NT2/D1 (cell line): ENCODE measurements around the gene SYNPR.

Experiments
- DNase-seq: peaks from one replicate; pipeline ENCODE4 v3.0.0-alpha.2; 2011; ENCODE audit warnings: low read depth, low spot score
- H3K27me3 ChIP-seq: 2 replicates; pipeline ENCODE4 v1.6.0; 2011; ENCODE audit warnings: mild to moderate bottlenecking; ENCODE audit not compliant: insufficient read length, insufficient read depth
- H3K36me3 ChIP-seq: 2 replicates; pipeline ENCODE4 v1.6.1; 2011; ENCODE audit warnings: mild to moderate bottlenecking, low read length, mixed read lengths; ENCODE audit not compliant: insufficient read depth, insufficient read length
- H3K4me1 ChIP-seq: 2 replicates; pipeline ENCODE4 v1.5.1; 2011; ENCODE audit not compliant: insufficient read depth, insufficient read length
- H3K4me3 ChIP-seq: 2 replicates; pipeline ENCODE4 v1.5.1; 2011; ENCODE audit warnings: low read depth; ENCODE audit not compliant: insufficient read length
- H3K9ac ChIP-seq: 2 replicates; pipeline ENCODE4 v1.6.0; 2011; ENCODE audit warnings: low read depth; ENCODE audit not compliant: insufficient read length
- H3K9me3 ChIP-seq: 2 replicates; pipeline ENCODE4 v1.5.1; 2011; ENCODE audit warnings: mild to moderate bottlenecking, low read length; ENCODE audit not compliant: insufficient read depth
- SUZ12 ChIP-seq: IDR thresholded peaks from 2 replicates; pipeline ENCODE4 v1.6.1; 2011; ENCODE audit not compliant: insufficient read length, insufficient read depth; ENCODE audit errors: extremely low read depth
- YY1 ChIP-seq: IDR thresholded peaks from 2 replicates; pipeline ENCODE4 v1.6.1; 2011; ENCODE audit not compliant: insufficient read length, insufficient read depth
- ZNF274 ChIP-seq: IDR thresholded peaks from 2 replicates; pipeline ENCODE4 v1.6.1; 2011; ENCODE audit warnings: mild to moderate bottlenecking, low read depth, low read length

Gene SYNPR

DNA sequence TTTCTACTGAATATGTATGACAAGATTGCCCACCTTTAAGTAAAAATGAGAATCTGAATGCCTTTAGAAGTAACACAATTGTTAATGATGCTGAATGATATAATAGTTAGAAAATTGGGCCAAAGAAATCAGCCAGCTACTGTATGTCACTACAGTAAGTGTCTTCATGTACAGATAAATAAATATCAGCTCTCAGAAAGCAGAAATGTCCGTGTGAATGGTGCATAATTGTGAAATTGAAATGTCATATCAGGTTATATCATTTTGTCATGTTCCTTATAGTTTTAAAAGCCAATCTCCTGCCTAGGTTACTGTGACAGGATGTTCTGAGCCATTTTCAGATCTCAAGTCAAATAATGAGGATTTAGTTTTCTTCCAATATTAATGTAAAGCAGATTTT lies 283.8 kb downstream of the SYNPR start:
- no peak for TF ChIP-seq ZNF274
- no peak for TF ChIP-seq YY1
- Histone ChIP-seq H3K27me3 (no peaks in the 10 kb centered on the region), H3K4me1 (no peaks in the 10 kb centered on the region), H3K36me3 (no peaks in the 10 kb centered on the region), H3K9ac (no peak overlapping the region), H3K4me3 (no peak overlapping the region), H3K9me3 (no peaks in the 10 kb centered on the region)
- no peak for DNase-seq

DNA sequence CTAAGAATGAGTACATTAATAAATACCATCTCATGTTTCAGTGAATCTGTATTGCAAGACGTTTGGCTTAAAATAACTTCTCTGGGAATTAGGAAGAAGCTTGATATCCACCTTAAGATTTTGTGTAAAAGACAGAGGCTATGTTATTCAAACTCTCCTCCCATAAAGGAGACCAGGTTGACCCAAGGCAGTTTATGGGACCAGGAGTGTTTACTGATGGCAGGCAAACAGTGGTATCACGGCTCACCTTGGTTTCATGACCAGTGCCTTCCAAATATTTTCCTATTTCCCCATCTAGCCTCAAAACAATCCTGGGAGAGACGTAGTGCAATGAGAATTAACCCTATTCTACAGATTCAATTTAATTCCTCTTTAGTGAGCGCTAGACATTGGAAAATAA lies 284.2 kb downstream of the SYNPR start:
- Histone ChIP-seq H3K4me3 (no peak overlapping the region), H3K4me1 (no peaks in the 10 kb centered on the region), H3K36me3 (no peaks in the 10 kb centered on the region), H3K9ac (no peak overlapping the region), H3K9me3 (no peaks in the 10 kb centered on the region), H3K27me3 (no peaks in the 10 kb centered on the region)
- TF ChIP-seq SUZ12 (no peak), YY1 (no peak), ZNF274 (no peak)
- no peak for DNase-seq

DNA sequence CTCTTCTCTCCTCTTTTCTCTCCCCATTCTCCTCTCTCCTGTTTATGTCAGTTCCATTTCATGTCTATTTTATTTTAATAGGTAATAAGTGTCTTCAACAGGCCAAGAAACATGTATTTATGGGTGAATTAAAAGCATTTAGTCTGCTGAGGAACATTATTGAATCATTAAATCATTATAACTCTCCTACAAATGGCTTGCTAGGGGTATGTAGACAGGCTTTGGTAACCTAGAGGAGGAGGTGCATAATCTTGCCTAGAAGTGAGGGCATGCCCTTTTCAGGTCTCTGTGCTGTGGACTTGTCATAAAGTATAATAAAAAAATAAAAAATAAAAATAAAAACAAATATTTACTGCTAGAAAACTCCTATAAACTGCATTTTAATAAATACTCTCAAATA lies 285.5 kb downstream of the SYNPR start:
- H3K36me3 ChIP-seq: no peaks in the 10 kb centered on the region
- TF ChIP-seq YY1 (no peak), ZNF274 (no peak), SUZ12 (no peak)
- no peak overlapping the region for H3K9ac ChIP-seq
- H3K4me1 ChIP-seq: no peaks in the 10 kb centered on the region
- DNase-seq: no peak
- H3K4me3 ChIP-seq: no peak overlapping the region
- H3K9me3 ChIP-seq: no peaks in the 10 kb centered on the region
- no peaks in the 10 kb centered on the region for H3K27me3 ChIP-seq

DNA sequence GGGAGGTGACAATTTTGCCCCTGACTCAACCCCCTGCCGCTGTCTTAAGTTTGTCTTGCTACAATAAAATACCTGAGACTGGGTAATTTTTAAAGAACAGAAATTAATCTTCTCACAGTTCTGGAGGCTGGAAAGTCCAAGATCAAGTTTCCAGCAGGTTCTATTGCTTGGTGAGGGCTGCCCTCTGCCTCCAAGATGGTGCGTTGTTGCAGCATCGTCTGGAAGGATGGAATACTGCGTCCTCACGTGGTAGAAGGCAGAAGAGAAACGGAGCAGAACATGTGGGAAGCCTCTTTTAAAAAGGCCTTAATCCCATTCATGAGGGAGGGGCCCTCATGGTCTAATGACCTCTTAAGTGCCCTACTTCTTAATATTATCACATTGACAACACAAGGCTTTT lies 287.1 kb downstream of the SYNPR start:
- TF ChIP-seq YY1 (no peak), ZNF274 (no peak), SUZ12 (no peak)
- no peaks in the 10 kb centered on the region for H3K4me1 ChIP-seq
- DNase-seq: no peak
- H3K4me3 ChIP-seq: no peak overlapping the region
- no peaks in the 10 kb centered on the region for H3K36me3 ChIP-seq
- no peak overlapping the region for H3K9ac ChIP-seq
- no peaks in the 10 kb centered on the region for H3K9me3 ChIP-seq
- H3K27me3 ChIP-seq: no peaks in the 10 kb centered on the region

DNA sequence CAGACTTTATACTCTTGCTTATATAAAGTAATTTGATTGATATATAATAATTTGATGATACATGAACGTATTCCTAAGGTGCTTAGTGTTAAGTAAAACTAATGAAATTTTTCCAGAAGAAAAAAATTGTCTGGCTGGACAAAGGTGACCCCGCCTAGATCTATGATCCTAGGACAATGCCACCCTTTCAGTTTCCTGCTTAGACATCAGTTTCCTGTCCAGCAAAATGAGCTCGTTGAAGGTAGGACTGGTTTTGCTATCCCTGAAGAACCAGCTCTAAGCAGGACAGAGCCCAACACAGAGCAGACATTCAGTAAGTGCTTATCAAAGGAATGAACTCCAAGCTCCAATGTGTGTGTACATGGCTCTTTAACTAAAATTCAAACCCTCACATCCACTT lies 293.6 kb downstream of the SYNPR start:
- no peak overlapping the region for H3K9ac ChIP-seq
- H3K4me3 ChIP-seq: no peak overlapping the region

DNA sequence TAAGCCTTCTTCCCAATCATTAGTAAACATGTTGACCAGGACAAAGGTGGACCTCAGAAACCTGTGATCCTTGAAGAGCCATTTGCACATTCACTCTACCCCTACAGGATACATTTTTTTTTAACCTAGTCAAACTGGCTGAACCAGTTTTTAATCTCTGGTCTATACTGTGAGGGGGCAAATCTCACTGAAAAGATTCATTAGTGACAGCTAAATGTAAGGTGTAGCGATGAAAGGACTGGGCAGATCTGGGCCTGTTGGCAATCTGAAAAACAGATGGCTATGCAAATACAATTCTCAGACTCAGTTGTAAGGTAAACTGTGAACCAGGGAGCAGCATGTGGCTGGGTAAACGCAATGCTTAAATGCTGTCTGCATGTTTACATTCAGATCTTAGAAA lies 298.7 kb downstream of the SYNPR start:
- Histone ChIP-seq H3K4me3 (no peak overlapping the region), H3K36me3 (no peaks in the 10 kb centered on the region), H3K9ac (no peak overlapping the region), H3K27me3 (no peaks in the 10 kb centered on the region), H3K4me1 (no peaks in the 10 kb centered on the region), H3K9me3 (no peaks in the 10 kb centered on the region)
- TF ChIP-seq SUZ12 (no peak), ZNF274 (no peak), YY1 (no peak)
- DNase-seq: no peak

More for the DNA sequence above, 293.6 kb downstream of the SYNPR start:
- no peaks in the 10 kb centered on the region for H3K27me3 ChIP-seq
- DNase-seq: no peak
- H3K9me3 ChIP-seq: no peaks in the 10 kb centered on the region
- no peaks in the 10 kb centered on the region for H3K4me1 ChIP-seq
- no peak for TF ChIP-seq ZNF274
- no peak for TF ChIP-seq SUZ12
- TF ChIP-seq YY1: no peak
- no peaks in the 10 kb centered on the region for H3K36me3 ChIP-seq

DNA sequence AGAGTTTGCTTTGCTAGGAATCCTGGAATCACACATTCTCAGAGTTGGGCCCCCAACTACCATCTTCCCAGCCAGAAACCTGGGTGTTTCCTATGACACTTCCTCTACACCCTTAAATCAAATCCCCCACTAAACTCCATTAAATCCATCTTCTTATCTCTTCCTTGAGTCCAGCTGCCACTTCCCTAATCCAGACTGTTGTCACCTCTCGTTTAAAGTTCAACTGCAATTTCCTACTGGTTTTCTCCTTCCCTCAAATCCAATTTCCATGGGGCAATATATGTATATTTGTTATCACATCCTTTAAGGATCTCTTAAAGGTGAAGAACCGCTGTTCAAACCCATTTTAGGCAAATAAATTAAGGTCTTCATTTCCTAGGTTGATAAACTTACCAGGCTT lies 300.8 kb downstream of the SYNPR start:
- DNase-seq: no peak
- H3K4me3 ChIP-seq: no peak overlapping the region
- no peaks in the 10 kb centered on the region for H3K4me1 ChIP-seq
- H3K9me3 ChIP-seq: no peaks in the 10 kb centered on the region
- H3K9ac ChIP-seq: no peak overlapping the region
- TF ChIP-seq ZNF274 (no peak), SUZ12 (no peak), YY1 (no peak)
- no peaks in the 10 kb centered on the region for H3K27me3 ChIP-seq
- H3K36me3 ChIP-seq: no peaks in the 10 kb centered on the region

DNA sequence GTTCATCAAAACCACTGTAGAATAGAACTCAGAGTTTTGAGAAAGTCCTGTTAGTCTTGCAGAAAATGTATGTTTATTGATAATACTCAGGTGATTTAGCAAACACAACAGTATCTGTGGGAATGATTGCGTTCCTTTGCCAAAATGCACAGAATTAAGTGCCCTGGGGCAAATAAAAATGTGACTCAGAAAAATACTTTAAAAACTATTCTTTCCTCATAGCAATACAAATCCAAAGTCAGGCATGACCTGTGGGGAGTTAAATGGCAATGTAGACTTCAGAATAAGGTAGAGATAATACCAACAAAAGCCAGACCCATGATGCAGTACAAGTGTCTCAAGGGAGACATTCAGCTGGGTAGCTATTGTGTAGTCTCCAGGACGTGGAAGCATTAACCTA lies 302.0 kb downstream of the SYNPR start:
- no peak for TF ChIP-seq ZNF274
- TF ChIP-seq SUZ12: no peak
- TF ChIP-seq YY1: no peak
- Histone ChIP-seq H3K27me3 (no peaks in the 10 kb centered on the region), H3K4me1 (no peaks in the 10 kb centered on the region), H3K9ac (no peak overlapping the region), H3K4me3 (no peak overlapping the region), H3K36me3 (no peaks in the 10 kb centered on the region), H3K9me3 (no peaks in the 10 kb centered on the region)
- no peak for DNase-seq
